ENCODE data around the gene RIOK1.

DNA sequence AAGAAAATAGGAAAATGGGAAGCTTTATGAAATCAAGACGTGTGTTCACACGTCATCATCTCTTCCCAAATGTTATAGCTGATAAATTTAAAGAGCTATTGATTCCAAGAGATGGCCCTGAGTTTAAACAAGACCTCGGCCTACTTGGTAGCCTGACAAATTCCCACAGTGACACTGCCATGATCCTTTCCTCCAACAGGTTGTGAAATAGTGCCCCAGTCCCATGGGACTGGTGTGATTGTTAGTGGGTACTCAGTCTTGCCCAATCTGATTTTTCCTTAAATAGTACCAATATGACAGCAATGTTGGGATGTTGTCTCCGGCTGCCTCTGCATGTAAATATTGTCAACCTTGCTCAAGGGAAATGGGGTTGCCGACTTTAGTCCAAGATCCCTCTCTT, 34.5 kb downstream of the RIOK1 start:
- no peak for TF ChIP-seq POLR2A (IDR thresholded peaks at IDR 0.05)
- TF ChIP-seq, protein P1, sequence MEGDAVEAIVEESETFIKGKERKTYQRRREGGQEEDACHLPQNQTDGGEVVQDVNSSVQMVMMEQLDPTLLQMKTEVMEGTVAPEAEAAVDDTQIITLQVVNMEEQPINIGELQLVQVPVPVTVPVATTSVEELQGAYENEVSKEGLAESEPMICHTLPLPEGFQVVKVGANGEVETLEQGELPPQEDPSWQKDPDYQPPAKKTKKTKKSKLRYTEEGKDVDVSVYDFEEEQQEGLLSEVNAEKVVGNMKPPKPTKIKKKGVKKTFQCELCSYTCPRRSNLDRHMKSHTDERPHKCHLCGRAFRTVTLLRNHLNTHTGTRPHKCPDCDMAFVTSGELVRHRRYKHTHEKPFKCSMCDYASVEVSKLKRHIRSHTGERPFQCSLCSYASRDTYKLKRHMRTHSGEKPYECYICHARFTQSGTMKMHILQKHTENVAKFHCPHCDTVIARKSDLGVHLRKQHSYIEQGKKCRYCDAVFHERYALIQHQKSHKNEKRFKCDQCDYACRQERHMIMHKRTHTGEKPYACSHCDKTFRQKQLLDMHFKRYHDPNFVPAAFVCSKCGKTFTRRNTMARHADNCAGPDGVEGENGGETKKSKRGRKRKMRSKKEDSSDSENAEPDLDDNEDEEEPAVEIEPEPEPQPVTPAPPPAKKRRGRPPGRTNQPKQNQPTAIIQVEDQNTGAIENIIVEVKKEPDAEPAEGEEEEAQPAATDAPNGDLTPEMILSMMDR (IDR thresholded peaks at IDR 0.05), result no peak

All from vagina (tissue), 2 donors.